Coronary artery (tissue), 2 donors: ENCODE measurements around the gene FAM200A.
"Not testable (repeated sequence)": the region's sequence is repeated elsewhere in the genome, so short reads cannot be mapped to it uniquely, and the experiment has no call there.

ENCODE experiments used
- DNase-seq: peaks from one replicate; pipeline ENCODE4 v3.0.0-alpha.2; 2017; ENCODE audit warnings: low spot score
- H3K27ac ChIP-seq, 2 donors: fragments of 200-600 bp; sonication (generic); one replicate each; pipeline ENCODE4 v1.5.1; 2016 to 2019
- H3K4me3 ChIP-seq: fragments of 200-600 bp; sonication (generic); 2 replicates; pipeline ENCODE4 v1.5.1; 2016; ENCODE audit warnings: mild to moderate bottlenecking, moderate library complexity
- CTCF ChIP-seq: fragments of 200-600 bp; sonication (generic); IDR thresholded peaks from one replicate; pipeline ENCODE4 v1.5.1; 2019; ENCODE audit warnings: antibody characterized with exemption

The FAM200A gene

DNA sequence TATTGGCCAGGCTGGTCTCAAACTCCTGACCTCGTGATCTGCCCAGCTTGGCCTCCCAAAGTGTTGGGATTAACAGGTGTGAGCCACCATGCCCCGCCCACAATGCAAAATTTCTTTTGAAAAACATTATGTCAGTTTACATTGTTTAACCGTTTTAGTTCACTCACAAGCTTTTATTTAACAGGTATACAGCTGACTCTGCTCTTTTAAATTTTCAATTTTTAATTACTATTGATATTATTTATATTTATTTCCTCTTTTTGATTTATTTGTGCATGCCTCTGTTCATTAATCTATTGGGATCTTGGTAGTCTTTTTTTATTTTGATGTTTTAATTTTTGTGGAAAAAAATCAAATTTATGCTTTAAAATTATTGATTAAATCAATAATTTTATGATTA lies 30.5 kb downstream of the FAM200A start:
- TF ChIP-seq CTCF, result no peak
- no peak for DNase-seq
- Histone ChIP-seq H3K4me3 (no peak overlapping the region), H3K27ac (no peak overlapping the region)

- DNase-seq, result no peak
- Histone ChIP-seq H3K4me3 (no peak overlapping the region), H3K27ac (no peak overlapping the region)
- TF ChIP-seq CTCF, result no peak
Observed at GRCh38 chr7:99514050-99514449, 37.9 kb downstream of the FAM200A start.

DNA sequence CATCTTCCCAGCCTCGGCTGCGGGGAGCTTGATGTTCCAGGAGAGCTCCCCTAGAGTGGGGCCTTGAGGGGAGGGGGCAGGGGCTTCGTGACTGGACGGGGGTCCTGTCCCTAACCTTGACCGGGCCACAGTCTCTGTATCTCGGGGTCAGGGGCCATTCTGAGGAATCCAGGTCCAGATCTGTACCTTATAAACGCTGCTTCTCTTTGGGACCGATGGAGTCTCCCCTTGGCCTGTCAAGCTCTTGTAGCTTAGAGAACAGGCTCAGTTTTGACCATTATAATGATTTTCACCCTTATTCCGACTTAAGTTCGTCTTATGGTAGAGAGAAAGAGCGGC lies 46.6 kb downstream of the FAM200A start:
- H3K27ac ChIP-seq, result peak overlapping the region; percentile 80 to 98
- H3K4me3 ChIP-seq, result peak overlapping the region; percentile 94
- DNase-seq, result no peak
- TF ChIP-seq CTCF, result no peak

DNA sequence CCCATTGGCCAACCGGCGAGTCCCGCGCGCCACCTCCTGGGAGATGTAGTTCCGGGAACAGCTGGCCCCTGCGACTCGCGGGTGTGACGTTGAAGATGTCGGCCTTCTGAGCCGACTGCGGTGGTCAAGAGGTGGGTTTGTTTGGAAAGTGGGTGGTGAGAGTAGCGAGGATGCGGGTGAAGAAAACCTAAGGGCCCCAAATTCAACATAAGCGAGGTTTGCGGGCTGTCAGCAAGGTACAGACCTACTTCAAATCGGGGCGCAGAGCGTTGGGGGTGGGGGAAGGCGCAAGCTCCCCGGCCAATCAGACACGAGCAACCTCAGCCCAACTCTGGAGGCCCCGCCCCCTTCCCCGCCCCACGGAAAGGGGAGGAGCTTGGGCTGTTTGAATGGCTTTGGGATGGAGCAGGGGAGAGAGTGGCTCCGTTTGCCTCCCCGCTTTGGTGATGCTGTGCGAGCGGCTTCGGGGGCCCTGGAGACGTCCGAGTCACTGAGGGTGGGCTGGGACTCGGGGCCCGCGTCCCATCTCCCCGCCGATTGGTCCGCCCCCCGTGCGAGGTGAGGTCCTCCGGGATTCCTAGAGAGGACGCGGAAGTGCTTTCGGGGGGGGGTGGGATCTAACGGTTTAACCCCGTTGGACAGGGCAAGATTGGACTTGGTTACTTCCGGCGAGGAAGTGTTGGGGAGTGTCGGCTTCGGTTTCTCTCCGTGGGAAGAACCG lies 47.2 kb downstream of the FAM200A start, which contains the start of gene ZKSCAN5:
ZKSCAN5 (plus strand) TSS at position 60 of the 721 bp plus-strand sequence. CDS start 1,383 bp downstream, outside the sequence.
- DNase-seq, result peak; percentile 98
- H3K27ac ChIP-seq, result peak within 1 kb of the TSS; percentile 80 to 98
- peak within 1 kb of the TSS; percentile 94 for H3K4me3 ChIP-seq
- TF ChIP-seq CTCF, result no peak

DNA sequence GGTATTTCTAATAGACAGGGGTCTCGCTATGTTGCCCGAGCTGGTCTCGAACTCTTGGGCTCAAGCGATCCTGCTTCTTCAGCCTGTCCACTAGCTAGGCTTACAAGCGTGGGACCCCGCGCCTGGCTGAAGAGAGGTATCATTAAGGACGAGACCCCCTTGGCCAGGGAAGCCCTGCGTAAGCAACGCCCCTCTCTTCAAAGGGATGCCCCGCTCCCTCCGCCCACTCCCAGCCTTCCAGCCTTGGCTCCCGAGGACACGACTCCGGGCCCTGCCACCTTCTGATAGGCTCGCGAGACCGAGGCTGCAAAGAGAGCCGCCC lies 47.7 kb downstream of the FAM200A start:
- no peak for TF ChIP-seq CTCF
- H3K27ac ChIP-seq, result peak overlapping the region; percentile 80 to 98
- peak; percentile 100 for DNase-seq
- peak overlapping the region; percentile 94 for H3K4me3 ChIP-seq

- DNase-seq, H3K27ac ChIP-seq: not testable (repeated sequence)
- H3K4me3 ChIP-seq, result peak overlapping the region; percentile 83
Observed at GRCh38 chr7:99501236-99501635, 50.7 kb downstream of the FAM200A start.

GRCh38 chr7:99500637-99501009 lies 51.3 kb downstream of the FAM200A start:
- DNase-seq, result no peak
- peak overlapping the region; percentile 87 to 90 for H3K27ac ChIP-seq
- H3K4me3 ChIP-seq, result peak overlapping the region; percentile 83
- no peak for TF ChIP-seq CTCF
